ENCODE measurements around the gene GPR158. TPM values are rescaled to one million over a fixed set of nuclear protein-coding genes. Genes with fewer than 3 reads are reported as not detected.

GPR158 gene
- total RNA-seq, 1 experiment from 2014 or later: 0.24 TPM

DNA sequence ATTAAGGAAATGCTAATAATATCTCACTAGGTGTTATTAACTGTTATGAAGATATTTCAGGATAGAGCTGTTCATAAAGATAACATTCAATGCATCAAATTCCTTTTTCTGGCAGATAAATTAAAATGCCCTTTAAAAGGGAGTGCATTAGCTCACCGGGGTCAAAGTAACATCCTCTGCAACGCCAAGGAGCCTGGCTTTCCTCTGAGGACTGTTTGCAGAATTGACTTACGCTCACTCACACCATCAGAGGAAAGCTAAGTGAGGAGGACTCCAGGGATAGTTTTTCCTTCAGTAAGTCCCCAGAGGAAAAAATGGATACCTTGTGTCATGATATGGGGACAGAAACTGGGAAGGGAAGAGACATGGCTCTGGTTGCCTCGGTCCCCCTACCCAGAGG, 45.2 kb upstream of the GPR158 start:
- Histone ChIP-seq H3K9ac (ENCODE audit: extremely low read depth, insufficient read length, low read length) (no peak overlapping the region), H2BK20ac (ENCODE audit: low read depth, low read length, poor library complexity, severe bottlenecking) (no peak overlapping the region), H3K4me2 (ENCODE audit: insufficient read depth, insufficient read length, low read length) (no peak overlapping the region), H3K23ac (ENCODE audit: insufficient read length, low read depth, low read length) (no peak overlapping the region), H3K27ac (ENCODE audit: insufficient read length, low read depth, low read length) (no peak overlapping the region), H2BK15ac (ENCODE audit: low read depth, low read length) (no peak overlapping the region), H4K5ac (ENCODE audit: insufficient read length, low read depth, low read length) (no peak overlapping the region), H3K79me2 (ENCODE audit: insufficient read depth, low read length) (no peaks in the 10 kb centered on the region), H2AK5ac (ENCODE audit: insufficient read length, low read length) (no peak overlapping the region), H3K4ac (ENCODE audit: low read depth, low read length) (no peak overlapping the region), H3K79me1 (ENCODE audit: insufficient read depth, low read depth, low read length, poor library complexity, severe bottlenecking) (no peaks in the 10 kb centered on the region), H3K23me2 (ENCODE audit: insufficient read length, low read depth, low read length, poor library complexity, severe bottlenecking) (no peaks in the 10 kb centered on the region), H4K91ac (ENCODE audit: insufficient read length, low read depth, low read length) (no peak overlapping the region), H3K56ac (ENCODE audit: insufficient read length, low read depth, low read length) (no peak overlapping the region), H4K20me1 (ENCODE audit: control insufficient read depth, insufficient read depth, insufficient read length) (no peaks in the 10 kb centered on the region), H3K9me3 (ENCODE audit: control insufficient read depth, low read depth, low read length) (no peaks in the 10 kb centered on the region), H2BK120ac (ENCODE audit: low read depth, low read length, poor library complexity, severe bottlenecking) (no peak overlapping the region), H2AFZ (ENCODE audit: low read length) (no peak overlapping the region), H3K27me3 (ENCODE audit: insufficient read depth, low read length) (no peaks in the 10 kb centered on the region), H3K18ac (ENCODE audit: insufficient read length, low read depth, low read length) (no peak overlapping the region), H3K4me1 (ENCODE audit: insufficient read depth, low read length) (no peaks in the 10 kb centered on the region), H3K14ac (ENCODE audit: insufficient read depth, low read length) (no peak overlapping the region), H2BK5ac (ENCODE audit: insufficient read length, low read length) (no peak overlapping the region), H4K8ac (replicated peaks; ENCODE audit: insufficient read length, low read depth, low read length) (no peak overlapping the region), H2BK12ac (ENCODE audit: insufficient read length, low read depth, low read length) (no peak overlapping the region), H3T11ph (ENCODE audit: low read length) (no peak overlapping the region)
- WGBS (ENCODE audit: extremely low coverage, insufficient read length, low lambda C conversion rate): no CpG with 5 or more reads among the region's 4 CpGs
- Mint-ChIP-seq H3K9me3 (peaks cover 15 to 16% of the 10 kb centered on the region in 2 experiments), H3K4me3 (no peak overlapping the region), H3K27ac (no peak overlapping the region; a peak in 1 of 7 replicates), H3K36me3 (ENCODE audit: insufficient read depth in 1 of 3, low read depth in 3 of 3) (peaks cover 3 to 11% (median 6%) of the 10 kb centered on the region in 3 experiments), H3K27me3 (ENCODE audit: low read depth) (no peaks in the 10 kb centered on the region), H3K4me1 (0 out of 4 replicates have a peak, but pooled peaks cover 0 to 2% of the 10 kb centered on the region in 2 experiments)
- TF ChIP-seq, protein P1, sequence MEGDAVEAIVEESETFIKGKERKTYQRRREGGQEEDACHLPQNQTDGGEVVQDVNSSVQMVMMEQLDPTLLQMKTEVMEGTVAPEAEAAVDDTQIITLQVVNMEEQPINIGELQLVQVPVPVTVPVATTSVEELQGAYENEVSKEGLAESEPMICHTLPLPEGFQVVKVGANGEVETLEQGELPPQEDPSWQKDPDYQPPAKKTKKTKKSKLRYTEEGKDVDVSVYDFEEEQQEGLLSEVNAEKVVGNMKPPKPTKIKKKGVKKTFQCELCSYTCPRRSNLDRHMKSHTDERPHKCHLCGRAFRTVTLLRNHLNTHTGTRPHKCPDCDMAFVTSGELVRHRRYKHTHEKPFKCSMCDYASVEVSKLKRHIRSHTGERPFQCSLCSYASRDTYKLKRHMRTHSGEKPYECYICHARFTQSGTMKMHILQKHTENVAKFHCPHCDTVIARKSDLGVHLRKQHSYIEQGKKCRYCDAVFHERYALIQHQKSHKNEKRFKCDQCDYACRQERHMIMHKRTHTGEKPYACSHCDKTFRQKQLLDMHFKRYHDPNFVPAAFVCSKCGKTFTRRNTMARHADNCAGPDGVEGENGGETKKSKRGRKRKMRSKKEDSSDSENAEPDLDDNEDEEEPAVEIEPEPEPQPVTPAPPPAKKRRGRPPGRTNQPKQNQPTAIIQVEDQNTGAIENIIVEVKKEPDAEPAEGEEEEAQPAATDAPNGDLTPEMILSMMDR (conservative IDR thresholded peaks at IDR 0.05): no peak
- DNase-seq: no peak
